Ureter (tissue), 1 donor: Measurements from ENCODE around the gene PITPNB. TPM values are rescaled to one million over a fixed set of nuclear protein-coding genes. Genes with fewer than 3 reads are reported as not detected.

ENCODE experiments used
- DNase-seq: peaks from one replicate; pipeline ENCODE4 v3.0.0-alpha.2; 2020; ENCODE audit warnings: low spot score
- total RNA-seq: library from RNA; stranded (reverse); gene quantifications from one replicate; pipeline ENCODE4 v1.2.4, GENCODE V29; 2023
- donor health status: DM: yes; HTN: yes; CAD: no.

Gene PITPNB
- total RNA-seq, 1 donor from 2014 or later: 93.7 TPM

DNA sequence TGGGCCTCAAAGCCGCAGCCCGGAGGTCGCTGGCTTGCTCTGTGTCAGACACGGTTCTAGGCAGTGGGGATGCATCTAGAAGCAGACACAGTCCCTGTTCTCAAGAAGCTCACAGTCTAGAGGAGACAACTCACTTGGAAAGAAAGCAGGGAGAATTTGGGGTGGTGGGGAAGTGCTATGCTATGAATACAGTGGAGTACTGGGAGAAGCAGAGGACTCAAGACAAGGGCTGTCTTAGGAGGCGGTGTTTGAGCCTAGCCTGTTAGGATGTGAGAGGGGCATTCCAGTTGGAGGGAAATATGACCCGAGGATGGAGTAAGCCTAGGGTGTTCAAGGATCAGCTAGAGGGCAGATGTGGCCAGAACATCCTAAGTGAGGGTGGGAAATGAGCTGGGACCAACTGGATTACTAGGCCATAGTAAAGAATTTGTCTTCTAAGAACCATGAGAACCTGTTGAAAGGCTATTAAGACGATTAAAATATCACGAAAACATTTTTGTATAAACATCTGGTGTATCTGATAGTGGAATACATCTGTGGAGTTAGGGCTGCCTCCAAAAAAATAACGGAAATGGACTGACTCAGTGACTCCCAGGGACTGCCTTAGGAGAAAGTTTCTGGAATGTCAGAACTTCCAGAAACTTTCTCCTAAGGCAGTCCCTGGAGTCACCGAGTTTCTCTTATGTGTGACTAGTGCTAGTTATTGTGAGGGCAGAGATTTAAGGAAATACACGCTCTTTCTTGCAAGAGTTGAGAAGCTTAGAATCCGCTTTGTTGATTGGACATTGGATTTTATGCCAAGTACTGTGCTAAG, 1.1 kb upstream of the PITPNB start:
- no peak for DNase-seq

DNA sequence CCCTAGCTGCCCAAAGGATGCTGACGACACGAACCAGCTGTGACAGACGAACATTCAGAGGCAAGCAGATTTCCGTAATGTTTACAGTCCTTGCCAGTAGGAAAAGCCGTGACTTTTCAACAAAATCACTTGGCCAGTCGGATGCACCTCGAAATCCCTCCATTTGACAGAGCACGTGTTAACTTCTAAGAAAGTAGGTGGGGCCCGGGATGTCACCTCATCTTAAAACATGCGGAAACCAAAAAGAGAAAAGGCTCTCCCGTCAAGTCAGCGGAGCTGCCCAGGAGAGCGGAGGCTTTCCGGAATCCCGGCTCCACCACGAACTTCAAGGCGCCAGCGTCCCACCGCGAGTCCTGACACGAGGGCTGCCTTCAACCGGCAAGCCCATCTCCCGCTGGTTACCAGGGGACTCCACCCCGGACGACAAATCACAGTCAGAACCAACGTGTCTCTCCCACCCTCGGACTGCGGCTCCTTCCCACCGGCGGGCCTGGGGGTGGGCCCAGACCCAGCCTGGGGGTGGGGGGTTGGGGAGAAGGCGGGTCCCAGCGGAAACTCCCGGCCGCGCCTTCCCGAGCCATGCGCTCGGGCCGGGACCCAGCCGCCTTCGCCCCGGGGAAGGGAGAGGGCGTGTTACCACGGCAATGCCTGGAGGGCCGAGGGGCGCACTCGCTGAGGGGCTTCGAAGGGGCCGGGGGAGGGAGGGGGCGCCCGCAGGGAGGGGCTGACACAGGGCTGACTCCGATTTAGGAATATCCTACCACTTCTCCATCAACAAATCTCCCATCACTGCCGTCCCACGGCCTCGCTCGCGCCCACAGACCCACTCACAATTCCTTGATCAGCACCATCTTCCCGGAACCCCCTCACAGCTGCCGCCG, 475 bp downstream of the PITPNB start:
- peak; percentile 59 for DNase-seq

DNA sequence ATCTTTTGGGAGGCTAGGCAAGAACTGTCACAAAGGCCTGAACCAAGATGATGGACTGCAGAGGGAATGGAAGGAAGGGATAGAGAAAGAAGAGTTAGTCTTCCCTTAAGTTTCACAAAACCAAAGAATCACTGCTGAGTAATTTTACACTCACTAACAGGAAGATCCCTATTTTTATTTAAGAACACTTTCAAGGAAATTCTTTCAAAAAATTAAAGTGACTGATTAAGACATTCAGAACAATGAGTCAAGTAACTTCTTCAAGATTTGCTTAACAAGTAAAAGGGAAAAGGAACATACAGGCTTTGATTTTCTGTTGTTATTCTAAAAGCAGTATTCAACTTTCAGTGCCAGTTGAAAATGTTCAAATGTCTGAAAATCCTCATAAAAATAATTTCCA, 3.1 kb downstream of the PITPNB start:
- DNase-seq: no peak

DNA sequence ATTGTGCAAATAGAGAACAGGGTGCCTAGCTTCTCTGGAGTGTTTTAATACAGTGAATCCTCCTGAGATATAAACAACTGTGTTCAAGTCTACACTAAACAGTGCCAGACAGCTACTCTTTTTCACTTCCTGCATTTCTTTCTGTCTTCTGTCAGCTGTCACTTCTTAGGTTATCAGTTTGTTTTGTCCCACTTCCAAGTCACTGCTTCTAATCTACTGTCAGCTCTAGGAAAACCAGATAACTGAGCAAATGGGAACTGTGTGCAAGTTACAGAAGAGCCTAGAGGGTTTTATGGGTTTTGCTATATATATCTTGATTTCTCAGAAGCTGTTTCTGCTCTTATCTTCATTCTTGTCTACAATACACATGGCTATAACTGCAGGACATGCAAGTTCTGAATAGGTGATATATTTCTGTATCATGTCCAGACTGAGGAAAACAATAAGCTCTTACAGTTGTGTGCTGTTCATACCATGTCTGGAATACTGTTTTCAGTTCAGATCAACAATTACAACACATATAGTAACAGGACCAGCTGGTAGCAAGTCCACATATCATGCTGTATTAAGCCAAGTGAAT, 5.8 kb downstream of the PITPNB start:
- DNase-seq: no peak

DNA sequence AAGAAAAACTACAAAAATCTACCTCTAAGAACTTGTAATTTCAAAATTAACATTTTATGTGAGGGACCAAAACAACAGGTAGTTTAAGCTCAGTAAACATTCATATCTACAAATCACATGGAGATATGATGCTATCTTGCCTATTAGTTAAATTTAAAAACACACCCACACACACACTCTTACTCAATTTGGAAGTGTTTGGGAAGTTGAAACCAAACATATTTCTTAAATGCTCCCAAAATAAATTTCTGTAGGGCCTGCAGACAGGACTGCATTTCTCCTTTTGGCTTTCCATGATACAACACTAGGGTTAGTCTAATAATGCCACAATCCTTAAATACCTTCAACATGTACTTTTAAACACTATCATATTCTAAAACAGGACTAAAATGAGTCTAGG, 7.0 kb downstream of the PITPNB start:
- no peak for DNase-seq

DNA sequence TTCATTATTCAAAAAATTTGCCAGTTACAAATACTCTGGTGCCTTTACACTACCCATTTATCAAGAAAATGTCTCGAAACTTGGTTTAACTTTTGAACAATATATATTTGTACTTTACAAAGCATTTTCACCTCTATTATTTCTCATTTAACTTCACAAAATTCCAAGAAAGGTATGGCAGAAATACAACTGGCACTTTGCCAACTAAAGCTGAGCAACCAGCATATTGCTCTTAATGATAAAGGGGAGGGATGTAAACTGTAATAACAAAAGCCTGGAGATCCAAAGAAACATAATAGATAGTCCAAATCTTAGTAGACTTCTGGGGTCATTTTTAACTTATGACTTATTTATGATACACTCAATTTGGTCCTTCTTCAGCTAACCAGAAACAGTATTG, 7.7 kb downstream of the PITPNB start:
- no peak for DNase-seq

DNA sequence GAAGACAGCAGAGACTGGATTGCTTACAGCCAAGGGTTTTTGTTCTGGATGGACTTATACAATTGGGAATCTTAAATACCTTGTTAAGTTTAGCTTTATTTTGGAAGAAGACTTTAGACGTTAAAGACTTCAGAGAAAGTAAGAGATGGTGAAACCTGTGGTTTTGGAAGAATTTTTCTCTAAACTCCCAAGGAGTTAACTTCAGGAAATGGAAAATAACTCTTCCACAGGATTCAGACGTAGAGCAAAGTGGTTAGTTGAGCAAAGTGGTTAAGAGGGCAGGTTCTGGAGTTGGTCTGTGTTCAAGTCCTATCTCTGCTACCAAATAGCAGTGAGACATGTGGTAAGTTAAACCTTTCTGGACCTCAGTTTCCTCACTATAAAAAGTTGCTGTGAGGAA, 12.8 kb downstream of the PITPNB start:
- no peak for DNase-seq

DNA sequence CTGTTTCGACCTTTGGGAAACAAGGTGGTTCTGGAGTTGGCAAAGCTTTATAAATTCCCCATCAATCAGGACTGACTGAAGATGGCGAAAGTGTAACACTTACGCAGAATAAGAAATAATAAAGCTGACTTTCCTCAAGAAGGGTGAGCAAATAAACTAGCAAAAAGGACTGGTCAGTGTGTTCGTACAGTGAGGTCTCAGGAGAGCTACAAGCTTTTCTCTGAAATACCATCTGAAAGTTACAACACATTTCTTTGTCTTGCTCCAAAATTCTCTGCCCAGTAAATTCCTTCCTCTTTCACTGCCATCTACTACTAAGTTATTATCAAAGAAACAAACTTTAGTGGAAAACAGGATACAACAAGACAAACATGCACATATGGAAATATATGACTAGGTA, 13.4 kb downstream of the PITPNB start:
- DNase-seq: no peak

DNA sequence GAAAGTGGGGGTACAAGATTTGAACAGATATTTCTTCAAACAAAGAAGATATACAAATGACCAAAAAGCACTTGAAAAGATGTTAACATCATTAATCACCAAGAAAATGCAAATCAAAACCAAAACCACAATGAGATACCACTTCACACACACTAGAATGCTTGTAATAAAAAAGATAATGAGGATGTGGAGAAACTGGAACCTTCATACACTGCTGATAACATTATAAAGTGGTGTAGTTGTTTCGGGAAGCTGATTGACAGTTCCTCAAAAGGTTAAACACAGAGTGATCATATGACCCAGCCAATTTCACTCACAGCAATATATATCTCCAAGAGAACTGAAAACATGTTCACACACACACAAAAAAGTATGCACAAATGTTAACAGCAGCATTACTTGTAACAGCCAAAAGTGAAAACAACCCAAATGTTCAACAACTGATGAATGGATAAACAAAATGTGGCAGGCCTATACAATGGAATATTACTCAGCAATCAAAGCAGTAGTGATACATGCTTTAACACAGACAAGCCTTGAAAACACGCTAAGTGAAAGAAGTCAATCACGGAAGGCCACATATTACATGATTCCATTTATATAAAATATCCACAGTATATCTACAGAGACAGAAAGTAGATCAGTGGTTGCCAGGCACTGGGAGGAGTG, 15.1 kb downstream of the PITPNB start:
- no peak for DNase-seq

DNA sequence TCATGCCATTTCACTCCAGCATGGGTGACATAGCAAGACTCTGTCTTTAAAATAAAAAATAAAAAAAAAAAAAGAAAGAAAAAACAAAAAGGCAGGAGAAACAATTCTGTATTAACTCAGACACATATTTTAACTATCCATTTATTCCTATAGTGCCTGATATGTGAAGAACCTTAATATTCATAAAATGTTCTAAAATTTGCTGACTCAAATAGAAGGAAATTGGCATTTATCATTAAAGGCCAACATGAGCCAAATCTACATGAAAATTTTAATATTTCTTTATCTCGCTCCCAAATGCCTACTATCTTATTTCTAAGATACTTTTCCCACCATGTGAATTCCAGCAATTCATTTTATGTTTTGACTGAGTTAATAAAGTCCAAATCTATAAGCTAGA, 18.9 kb downstream of the PITPNB start:
- no peak for DNase-seq

DNA sequence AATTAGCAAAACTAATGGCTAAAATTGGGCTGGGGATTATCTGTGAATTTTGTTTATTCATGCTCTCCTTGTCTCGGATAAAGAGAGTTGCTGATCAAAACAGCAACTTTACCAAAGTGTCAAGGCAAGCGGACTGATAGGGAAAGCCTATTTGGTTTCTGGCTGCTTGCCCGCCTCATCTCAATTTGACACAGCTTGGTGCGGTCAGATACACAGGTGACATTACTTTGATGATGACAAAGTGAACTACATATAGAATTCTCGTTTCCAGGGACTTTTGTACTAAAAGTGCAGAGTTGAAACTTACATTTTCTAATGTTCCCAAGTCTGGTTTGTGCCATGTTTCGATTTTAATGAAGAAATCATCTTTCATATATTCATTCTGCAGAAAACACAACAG, 22.8 kb downstream of the PITPNB start:
- DNase-seq: no peak

DNA sequence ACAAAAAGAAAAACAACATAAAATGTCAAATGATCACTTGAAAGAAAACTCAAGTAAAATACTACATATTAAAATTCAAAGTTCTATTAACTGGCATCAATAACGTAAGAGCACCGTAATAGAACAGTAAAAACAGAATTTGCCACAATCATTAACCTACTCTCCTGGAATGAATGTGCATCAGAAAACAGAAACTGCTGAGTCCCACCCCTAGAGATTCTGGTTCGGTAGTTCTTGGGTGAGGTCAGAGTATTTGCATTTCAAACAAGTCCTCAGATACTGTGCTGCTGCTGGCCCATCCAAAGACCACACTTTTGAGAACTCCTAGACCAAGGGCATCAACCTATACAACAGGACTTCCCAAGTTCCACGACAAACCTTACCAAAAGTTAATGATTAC, 23.5 kb downstream of the PITPNB start:
- no peak for DNase-seq

DNA sequence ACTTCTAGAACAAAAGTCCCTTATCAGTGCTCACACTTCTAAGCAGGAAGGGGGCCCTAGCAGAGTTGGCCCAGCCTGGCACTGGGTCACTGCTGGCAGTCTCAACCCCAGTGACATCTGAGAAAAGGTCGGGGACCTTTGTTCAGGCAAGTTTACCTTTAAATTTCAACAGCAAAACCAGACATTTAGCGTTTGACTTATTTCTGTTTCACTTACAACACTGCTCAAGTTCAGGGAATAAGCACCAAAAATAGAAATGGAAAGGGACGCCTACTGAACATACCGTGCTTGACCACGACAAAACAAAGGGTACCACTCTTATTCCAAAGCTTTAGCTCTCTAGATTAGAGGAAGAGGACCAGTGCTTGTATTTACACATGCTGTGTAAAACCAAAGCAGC, 26.2 kb downstream of the PITPNB start:
- no peak for DNase-seq

DNA sequence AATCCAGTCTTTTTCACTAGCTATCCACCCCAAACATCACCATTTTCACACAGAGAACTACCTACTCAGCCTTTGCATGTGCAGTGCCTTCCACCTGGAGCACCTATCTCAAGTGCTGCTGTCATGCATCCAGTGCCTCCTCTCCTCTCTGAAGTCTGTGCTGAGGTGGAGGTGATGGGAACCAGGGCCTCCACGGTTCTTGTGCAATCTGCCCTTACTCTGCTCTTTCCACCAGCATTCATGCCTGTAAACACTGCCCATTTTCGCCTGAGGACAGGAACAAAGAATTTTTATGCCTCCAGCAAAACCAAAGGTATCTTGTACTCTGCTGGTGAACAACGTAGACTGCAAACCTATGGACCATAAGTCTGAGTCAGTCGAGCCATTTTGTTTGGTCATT, 27.0 kb downstream of the PITPNB start:
- DNase-seq: no peak

DNA sequence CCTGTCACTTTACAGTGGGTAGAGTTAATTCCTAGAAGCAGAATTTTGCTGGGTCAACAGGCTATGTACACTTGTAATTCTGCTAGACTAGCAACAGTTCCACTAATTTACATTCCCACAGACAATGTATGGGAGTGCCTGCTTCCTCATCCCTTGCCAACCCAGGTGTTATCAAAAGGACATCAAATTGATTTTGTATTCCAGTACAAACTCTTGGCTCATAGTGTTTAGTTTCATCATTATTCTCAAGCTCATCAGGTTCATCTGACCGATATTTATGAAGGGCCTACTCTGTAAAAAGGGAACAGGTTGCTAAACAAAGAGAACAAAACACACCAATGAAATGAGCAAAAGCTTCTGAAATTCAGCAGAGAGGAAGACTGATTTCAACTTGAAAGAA, 30.7 kb downstream of the PITPNB start:
- no peak for DNase-seq

DNA sequence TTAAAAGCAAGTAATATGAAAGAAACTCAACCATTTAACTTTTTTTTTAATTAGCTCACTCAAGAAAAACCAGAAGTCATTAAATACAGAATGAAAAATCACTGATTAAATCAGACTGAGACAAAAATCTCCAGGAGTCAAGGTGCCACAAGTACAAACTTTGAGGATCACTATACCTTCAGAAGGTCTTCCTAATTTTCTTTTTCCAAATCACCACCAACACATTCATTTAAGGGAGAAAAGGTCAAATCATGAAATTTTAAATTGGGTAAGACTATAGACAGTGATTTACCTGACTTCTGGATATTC, 32.3 kb downstream of the PITPNB start:
- DNase-seq: no peak

DNA sequence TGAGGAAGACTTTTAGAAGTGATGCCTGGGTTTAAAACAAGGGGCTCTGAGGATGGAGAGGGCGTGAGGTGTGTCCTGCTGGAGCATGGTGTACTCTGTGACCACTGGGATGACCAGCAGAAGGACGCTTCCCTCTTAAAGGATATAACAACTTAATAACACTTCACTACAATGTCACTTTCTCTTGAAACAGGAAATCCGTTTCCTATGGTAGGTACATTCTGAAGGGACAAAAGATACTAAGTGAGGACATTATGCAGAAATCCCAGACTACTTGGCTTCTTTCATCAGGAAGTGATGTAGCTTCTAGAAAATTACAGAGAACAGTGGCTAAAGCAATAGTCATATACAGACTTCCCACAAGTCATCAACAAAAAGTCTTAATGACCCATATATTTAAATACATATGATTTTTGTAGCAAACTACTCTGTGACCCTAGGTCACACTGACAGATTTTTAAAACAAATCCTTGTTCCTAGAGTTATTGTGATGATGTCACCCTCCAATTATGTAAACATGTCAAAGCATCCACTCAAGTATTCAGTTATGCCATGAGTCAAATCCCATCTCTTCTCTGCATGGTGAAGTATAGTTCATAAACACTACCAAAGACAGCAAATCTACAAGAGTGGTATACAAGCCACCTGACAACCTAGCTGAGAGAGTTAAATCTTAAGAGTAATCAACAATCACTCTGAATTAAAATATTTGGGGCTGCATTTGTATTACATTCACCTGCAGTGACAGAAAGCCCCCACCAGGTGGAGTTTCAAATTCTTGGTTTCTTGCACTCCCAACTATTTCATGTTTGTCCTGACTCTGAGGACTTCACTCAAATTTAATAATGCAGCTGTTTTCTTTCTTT, 32.8 kb downstream of the PITPNB start:
- DNase-seq: no peak

DNA sequence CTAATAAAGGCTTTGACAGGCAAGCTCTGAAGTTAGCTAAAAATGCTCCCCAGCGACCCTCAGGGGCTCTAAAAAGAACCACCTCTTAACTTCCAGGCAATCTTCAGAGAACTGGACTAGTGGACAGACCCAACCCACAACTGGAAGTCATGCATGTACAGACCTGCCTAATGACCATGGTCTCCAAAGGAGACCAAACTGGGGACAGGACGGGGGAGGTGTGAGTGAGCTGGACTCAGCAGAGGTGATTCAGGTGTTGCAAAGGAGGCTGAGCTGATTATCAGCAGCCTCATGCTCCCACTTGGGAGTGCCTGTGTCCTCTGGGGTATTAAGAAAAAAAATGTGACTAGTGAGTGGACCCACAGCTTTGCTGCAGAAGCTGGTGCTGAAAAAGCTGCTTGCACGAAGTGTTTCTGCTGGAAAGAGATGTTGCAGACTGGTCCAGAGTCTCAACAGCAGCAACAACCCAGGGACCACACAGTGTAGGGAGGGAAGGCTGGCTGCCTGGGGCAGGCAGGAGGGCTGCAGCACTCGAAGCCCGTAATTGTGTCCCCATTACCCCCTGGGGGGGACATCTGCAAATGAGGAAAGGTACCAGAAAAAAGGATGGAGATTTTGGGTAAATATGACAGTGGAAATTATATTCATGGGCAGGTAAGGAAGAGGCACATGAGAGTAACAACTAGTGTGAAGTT, 35.3 kb downstream of the PITPNB start:
- DNase-seq: no peak

DNA sequence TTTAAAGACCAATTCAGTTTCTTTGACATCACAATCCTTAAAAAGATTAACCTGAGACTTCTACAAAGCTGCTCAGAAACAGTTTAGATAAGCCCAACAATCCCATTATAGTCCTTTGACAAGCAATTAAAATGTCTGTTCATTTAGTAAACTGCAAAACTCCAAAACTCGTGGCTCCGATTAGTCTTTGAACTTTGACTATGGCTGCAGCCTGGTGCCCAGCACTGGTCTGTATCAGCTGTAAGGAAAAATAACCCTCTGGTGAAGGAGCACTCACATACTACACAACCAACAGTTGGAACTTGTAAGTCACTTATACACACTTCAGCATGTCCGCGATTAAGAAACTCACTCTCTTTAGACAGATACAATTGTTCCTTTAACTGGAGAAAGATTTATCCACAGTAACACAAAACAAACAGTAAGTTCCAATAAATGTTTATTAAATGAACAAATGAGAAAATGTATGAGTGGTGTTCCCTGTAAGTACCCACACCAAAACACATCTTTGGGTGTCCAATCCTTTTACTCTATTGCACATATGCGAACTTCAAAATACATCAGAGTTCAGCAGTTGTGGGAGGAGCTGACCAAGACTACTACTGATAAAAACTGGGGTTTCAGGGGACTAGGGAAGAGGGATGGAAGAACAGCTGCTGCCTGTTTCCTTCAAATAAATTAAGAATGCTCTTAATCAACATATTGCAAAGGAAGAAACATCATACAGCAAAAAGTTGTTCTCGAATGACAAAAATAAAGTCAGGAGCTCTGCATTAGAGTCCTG, 36.4 kb downstream of the PITPNB start:
- DNase-seq: no peak

DNA sequence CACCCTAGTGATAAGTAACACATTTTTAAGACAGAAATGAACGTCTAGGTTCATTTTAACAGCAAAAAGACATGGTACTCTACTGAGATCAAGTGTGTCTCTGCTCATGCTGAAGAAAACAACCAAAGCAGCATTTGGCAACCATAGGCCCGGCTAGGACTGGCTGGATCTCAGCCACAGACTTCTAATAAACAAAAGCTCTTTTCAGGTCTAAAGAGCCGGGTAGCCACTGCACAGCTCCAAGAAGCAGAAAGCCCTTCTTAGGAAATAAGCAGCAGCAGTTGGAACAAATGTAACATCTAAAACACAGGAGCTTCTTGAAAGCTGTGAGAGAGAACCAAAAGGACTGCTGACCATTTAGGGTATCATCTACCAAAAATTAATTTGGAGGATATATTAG, 37.6 kb downstream of the PITPNB start:
- DNase-seq: peak; percentile 56
